ENCODE results near the gene LSM5.

Gene LSM5

DNA sequence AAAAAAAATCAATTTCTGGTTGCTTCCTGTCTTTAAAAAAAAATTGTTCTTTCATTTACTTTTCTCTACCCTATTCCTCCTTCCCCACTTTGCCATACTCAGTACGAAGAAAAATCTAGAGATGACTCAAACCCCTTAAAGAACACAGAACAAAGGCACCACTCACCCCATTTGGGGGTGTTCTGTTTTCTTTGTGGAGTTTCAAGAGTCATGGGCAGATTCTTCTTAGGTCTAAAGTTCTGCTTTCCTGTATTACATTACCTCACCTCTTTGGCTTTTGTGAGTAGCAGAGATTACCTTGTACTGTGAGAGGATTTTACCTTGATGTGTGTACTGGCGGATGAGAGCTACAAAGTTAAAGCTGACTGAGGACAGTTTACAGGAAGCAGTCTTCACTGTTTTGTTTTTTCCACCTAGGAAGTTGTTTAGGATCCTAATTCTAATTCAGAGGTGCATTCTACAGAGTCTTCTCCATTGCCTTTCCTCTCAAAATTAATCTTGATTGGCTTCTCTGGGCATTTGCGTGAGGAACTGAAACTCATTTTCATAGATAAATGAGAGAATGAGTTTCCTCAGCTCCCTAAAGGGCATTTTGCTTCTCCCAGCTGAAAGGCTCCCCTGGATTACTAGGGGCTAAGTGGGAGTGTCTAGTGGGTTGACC, 25.8 kb upstream of the LSM5 start:
- Histone ChIP-seq H3K36me3 (peaks cover 2% of the 10 kb centered on the region; the same call in 1 of the 2 replicates), H3K27ac (no peak overlapping the region), H3K9me3 (ENCODE audit: severe bottlenecking) (peaks cover 16% of the 10 kb centered on the region), H3K27me3 (ENCODE audit: insufficient read depth, low read depth, severe bottlenecking) (no peaks in the 10 kb centered on the region), H3K4me3 (ENCODE audit: low read depth, low read length) (no peak overlapping the region)
- no peak for TF ChIP-seq CTCF (IDR thresholded peaks at IDR 0.05; ENCODE audit: low read depth, low read length)
- no peak for DNase-seq

DNA sequence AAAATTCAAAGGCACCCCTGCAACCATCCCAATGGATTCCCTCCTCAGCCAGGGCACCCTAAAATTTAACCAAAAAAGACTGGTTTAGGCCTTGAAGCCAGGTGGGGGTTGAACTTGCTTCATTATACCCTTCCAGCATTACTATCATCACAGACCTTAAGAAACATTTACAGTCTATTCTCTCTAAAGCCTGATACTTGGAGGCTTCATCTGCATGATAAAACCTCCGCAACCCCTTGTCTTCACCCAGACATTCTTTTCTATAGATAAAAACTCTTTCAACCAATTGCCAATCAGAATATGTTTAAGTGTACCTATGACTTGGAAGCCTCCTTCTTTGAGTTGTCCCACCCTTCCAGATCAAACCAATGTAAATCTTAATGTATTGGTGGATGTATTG, 23.0 kb upstream of the LSM5 start:
- Histone ChIP-seq H3K36me3 (peaks cover 2% of the 10 kb centered on the region; the same call in 1 of the 2 replicates), H3K27me3 (ENCODE audit: insufficient read depth, low read depth, severe bottlenecking) (no peaks in the 10 kb centered on the region), H3K9me3 (ENCODE audit: severe bottlenecking) (peaks cover 3% of the 10 kb centered on the region), H3K27ac (no peak overlapping the region), H3K4me3 (ENCODE audit: low read depth, low read length) (no peak overlapping the region)
- DNase-seq = no peak
- TF ChIP-seq CTCF (IDR thresholded peaks at IDR 0.05; ENCODE audit: low read depth, low read length) = no peak

- no peak overlapping the region for H3K4me3 ChIP-seq (ENCODE audit: low read depth, low read length)
These were observed 21.6 kb upstream of the LSM5 start for GRCh38 chr7:32511791-32512190.

DNA sequence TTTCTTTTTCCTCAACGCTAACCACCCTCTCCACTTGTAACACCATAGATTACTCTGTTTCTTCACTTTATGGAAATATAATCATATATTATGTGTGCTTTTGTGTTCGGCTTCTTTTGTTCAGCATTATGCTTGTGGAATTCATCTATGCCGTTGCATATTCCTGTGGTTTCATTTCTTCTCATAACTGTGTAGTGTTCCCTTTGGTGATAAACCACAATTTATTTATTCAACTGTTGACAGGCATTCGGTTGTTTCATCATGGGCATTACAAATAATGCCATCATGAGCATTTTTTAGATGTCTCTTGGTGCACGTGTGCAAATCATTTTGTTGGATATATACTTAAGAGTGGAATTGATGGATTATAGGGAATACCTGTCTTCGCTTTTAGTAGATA, 17.2 kb upstream of the LSM5 start:
- H3K9me3 ChIP-seq (ENCODE audit: severe bottlenecking) = no peaks in the 10 kb centered on the region
- no peaks in the 10 kb centered on the region for H3K27me3 ChIP-seq (ENCODE audit: insufficient read depth, low read depth, severe bottlenecking)
- H3K27ac ChIP-seq = no peak overlapping the region
- no peaks in the 10 kb centered on the region for H3K36me3 ChIP-seq
- no peak overlapping the region for H3K4me3 ChIP-seq (ENCODE audit: low read depth, low read length)
- TF ChIP-seq CTCF (IDR thresholded peaks at IDR 0.05; ENCODE audit: low read depth, low read length) = no peak
- DNase-seq = no peak

More at GRCh38 chr7:32511791-32512190, 21.6 kb upstream of the LSM5 start:
- Histone ChIP-seq H3K27ac (no peak overlapping the region), H3K36me3 (peaks cover 2% of the 10 kb centered on the region; the same call in 1 of the 2 replicates), H3K27me3 (ENCODE audit: insufficient read depth, low read depth, severe bottlenecking) (no peaks in the 10 kb centered on the region), H3K9me3 (ENCODE audit: severe bottlenecking) (no peaks in the 10 kb centered on the region)
- no peak for DNase-seq
- TF ChIP-seq CTCF (IDR thresholded peaks at IDR 0.05; ENCODE audit: low read depth, low read length) = no peak

DNA sequence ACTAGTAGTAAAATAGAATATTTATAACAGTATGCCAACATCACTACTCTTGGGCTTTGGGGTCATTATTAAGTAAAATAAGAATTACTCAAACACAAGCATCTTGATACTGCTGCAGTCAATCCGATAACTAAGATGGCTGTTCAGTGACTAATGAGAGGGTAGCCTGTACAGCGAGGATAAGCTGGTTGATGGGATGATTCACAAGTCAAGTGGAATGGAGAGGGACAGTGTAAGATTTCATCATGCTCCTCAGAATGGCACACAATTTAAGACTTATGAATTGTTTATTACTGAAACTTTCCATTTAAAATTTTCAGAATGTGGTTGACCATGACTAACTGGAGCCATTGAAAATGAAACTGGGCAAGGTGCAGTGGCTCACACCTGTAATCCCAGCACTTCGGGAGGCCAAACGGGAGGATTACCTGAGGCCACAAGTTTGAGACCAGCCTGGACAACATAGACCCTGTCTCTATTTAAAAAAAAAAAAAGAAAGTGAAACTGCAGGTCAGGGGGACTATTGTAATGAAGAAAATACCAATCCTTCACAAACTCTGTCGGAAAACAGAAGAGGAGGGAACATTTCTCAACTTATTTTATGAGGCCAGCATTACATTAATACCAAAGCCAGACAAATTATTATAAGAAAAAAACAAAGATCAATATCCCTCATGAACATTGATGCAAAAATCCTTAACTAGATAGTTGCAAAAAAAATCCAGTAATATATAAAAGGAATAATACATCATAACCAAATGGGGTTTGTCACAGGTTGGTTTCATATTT, 16.3 kb upstream of the LSM5 start:
- TF ChIP-seq CTCF (IDR thresholded peaks at IDR 0.05; ENCODE audit: low read depth, low read length) = no peak
- Histone ChIP-seq H3K4me3 (ENCODE audit: low read depth, low read length) (no peak overlapping the region), H3K27ac (no peak overlapping the region), H3K36me3 (no peaks in the 10 kb centered on the region), H3K27me3 (ENCODE audit: insufficient read depth, low read depth, severe bottlenecking) (no peaks in the 10 kb centered on the region), H3K9me3 (ENCODE audit: severe bottlenecking) (no peaks in the 10 kb centered on the region)
- no peak for DNase-seq
